Panc1 (cell line): ENCODE data around the gene IL1F10.

Source experiments
- POLR2AphosphoS5 ChIP-seq: IDR thresholded peaks from 2 replicates; pipeline ENCODE4 v1.6.1; 2012; ENCODE audit warnings: mild to moderate bottlenecking, low read depth, low read length, moderate library complexity
- SIN3A ChIP-seq: IDR thresholded peaks from 2 replicates; pipeline ENCODE4 v1.6.1; 2012; ENCODE audit warnings: low read depth, mild to moderate bottlenecking, low read length, moderate library complexity, borderline replicate concordance; ENCODE audit not compliant: insufficient read depth
- TCF7L2 ChIP-seq: IDR thresholded peaks from 2 replicates; pipeline ENCODE4 v1.6.1; 2011; ENCODE audit warnings: mild to moderate bottlenecking, low read depth, low read length, inconsistent platforms
- TF ChIP-seq, protein P1 (sequence below): fragments of 450-650 bp; IDR thresholded peaks from 2 replicates; pipeline ENCODE4 v1.5.1; 2017; ENCODE audit warnings: mild to moderate bottlenecking
- TF ChIP-seq, protein P2 (sequence below), 2 experiments: IDR thresholded peaks; 2 replicates each; pipeline ENCODE4 v1.6.1; 2011 to 2012; ENCODE audit warnings: low read depth in 2 of 2, control low read depth in 1 of 2, low read length in 1 of 2, mild to moderate bottlenecking in 1 of 2, moderate library complexity in 1 of 2; ENCODE audit not compliant: insufficient read depth in 1 of 2

DNA sequence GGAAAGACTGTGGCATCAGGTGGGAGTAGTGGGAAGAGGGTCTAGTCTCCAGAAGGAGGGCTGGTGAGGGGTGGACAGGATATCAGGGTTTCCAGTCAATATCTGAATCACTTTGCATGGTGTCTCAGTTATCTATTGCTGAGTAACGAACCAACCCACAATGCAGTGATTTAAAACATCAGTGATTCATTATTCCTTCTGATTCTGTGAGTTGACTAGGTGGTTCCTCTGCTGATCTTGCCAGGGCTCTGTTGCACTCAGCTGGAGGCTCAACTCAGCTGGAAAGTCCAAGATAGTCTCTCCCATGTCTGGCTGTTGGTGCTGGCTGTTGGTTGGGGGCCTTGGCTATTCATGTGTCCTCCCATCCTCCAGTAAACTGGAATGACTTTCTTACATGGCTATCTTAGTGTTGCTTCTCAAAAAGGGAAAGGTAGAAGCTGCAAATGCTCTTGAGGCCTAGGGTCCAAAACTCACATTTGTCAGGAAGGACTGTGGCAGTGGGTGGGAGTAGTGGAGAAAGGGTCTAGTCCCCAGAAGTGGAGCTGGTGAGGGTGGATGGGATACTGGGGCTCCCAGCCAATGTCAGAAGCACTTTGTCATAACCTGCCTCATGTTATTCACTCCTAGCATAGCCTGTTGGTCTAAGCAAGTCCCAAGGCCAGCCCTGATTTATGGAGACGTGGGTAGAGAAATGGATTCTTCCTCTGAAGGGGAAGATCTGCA lies 13.9 kb downstream of the IL1F10 start:
- TF ChIP-seq POLR2AphosphoS5 (no peak), SIN3A (no peak), TCF7L2 (no peak)
- TF ChIP-seq, protein P1, sequence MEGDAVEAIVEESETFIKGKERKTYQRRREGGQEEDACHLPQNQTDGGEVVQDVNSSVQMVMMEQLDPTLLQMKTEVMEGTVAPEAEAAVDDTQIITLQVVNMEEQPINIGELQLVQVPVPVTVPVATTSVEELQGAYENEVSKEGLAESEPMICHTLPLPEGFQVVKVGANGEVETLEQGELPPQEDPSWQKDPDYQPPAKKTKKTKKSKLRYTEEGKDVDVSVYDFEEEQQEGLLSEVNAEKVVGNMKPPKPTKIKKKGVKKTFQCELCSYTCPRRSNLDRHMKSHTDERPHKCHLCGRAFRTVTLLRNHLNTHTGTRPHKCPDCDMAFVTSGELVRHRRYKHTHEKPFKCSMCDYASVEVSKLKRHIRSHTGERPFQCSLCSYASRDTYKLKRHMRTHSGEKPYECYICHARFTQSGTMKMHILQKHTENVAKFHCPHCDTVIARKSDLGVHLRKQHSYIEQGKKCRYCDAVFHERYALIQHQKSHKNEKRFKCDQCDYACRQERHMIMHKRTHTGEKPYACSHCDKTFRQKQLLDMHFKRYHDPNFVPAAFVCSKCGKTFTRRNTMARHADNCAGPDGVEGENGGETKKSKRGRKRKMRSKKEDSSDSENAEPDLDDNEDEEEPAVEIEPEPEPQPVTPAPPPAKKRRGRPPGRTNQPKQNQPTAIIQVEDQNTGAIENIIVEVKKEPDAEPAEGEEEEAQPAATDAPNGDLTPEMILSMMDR, result no peak
- TF ChIP-seq, protein P2, sequence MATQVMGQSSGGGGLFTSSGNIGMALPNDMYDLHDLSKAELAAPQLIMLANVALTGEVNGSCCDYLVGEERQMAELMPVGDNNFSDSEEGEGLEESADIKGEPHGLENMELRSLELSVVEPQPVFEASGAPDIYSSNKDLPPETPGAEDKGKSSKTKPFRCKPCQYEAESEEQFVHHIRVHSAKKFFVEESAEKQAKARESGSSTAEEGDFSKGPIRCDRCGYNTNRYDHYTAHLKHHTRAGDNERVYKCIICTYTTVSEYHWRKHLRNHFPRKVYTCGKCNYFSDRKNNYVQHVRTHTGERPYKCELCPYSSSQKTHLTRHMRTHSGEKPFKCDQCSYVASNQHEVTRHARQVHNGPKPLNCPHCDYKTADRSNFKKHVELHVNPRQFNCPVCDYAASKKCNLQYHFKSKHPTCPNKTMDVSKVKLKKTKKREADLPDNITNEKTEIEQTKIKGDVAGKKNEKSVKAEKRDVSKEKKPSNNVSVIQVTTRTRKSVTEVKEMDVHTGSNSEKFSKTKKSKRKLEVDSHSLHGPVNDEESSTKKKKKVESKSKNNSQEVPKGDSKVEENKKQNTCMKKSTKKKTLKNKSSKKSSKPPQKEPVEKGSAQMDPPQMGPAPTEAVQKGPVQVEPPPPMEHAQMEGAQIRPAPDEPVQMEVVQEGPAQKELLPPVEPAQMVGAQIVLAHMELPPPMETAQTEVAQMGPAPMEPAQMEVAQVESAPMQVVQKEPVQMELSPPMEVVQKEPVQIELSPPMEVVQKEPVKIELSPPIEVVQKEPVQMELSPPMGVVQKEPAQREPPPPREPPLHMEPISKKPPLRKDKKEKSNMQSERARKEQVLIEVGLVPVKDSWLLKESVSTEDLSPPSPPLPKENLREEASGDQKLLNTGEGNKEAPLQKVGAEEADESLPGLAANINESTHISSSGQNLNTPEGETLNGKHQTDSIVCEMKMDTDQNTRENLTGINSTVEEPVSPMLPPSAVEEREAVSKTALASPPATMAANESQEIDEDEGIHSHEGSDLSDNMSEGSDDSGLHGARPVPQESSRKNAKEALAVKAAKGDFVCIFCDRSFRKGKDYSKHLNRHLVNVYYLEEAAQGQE (IDR thresholded peaks at IDR 0.05; ENCODE audit: insufficient read depth in 1 of 2, low read depth in 2 of 2, low read length in 1 of 2), result no peak
